Measurements from ENCODE around the gene FGGY. TPM values are rescaled to one million over a fixed set of nuclear protein-coding genes. Genes with fewer than 3 reads are reported as not detected.

Gene FGGY
- total and polyA plus RNA-seq, 2 donors (not counting 3 experiments of a cell fraction or from before 2014, with no cell fraction given) = 5.6 to 6.4 TPM

DNA sequence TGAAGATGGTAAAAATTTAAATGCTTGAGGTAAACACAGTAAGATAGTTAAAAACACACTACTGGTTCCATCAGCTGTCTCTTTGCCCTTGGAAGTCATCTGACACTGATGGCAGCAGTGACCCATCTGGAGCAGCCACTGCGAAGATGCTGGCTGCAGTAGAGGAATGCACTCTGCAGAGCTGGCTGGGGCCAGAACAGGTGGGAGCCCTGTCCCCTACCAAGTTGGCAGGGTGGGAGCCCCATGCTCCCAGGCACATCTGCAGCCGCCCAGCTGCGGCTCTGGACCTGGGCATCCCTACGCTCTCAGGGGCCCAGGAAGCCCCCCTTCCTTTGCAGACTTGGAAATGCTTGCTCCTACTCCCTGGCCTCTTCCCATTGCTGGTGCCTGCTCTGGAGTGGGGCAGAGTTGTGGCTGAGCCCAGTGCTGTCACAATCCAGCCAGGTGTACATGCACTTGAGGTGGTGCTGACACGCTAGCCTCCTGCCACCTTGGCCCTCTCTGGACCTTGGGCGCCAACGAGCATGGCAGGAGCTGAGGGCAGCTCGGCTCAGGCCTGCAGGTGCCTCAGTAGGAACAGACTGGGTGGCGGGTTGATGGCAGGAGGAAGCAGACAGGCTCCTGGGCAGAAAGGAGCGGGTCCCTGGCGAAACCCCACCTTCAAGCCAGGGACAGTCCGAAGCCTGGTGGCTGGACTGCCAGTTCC, 227.0 kb downstream of the FGGY start:
- intact Hi-C loops (cut with micrococcal nuclease) = no loop called here
- Histone ChIP-seq H3K79me2 (ENCODE audit: control insufficient read depth, insufficient read depth, low read length) (no peaks in the 10 kb centered on the region), H3K27ac (ENCODE audit: insufficient read depth, low read depth, low read length) (no peak overlapping the region), H3K9me1 (replicated peaks; ENCODE audit: control insufficient read depth, extremely low read depth, insufficient read depth, low read length) (no peaks in the 10 kb centered on the region), H3K9ac (replicated peaks; ENCODE audit: extremely low read depth, insufficient read depth, low read length) (no peak overlapping the region), H3K4me1 (ENCODE audit: control insufficient read depth, extremely low read depth, insufficient read depth, low read length) (peaks cover 4% of the 10 kb centered on the region), H2AFZ (ENCODE audit: low read depth, low read length) (no peak overlapping the region), H4K20me1 (replicated peaks; ENCODE audit: control insufficient read depth, extremely low read depth, insufficient read depth, low read length) (no peaks in the 10 kb centered on the region), H3K9me3 (replicated peaks; ENCODE audit: control insufficient read depth, insufficient read depth, low read length) (no peaks in the 10 kb centered on the region), H3K4me2 (ENCODE audit: insufficient read depth, low read length) (no peak overlapping the region), H3K36me3 (ENCODE audit: control insufficient read depth in 2 of 2, extremely low read depth in 1 of 2, insufficient read depth in 2 of 2, low read length in 2 of 2) (no peaks in the 10 kb centered on the region), H3K27me3 (ENCODE audit: control insufficient read depth in 2 of 2, insufficient read depth in 2 of 2, low read length in 2 of 2) (no peaks in the 10 kb centered on the region), H3K4me3 (replicated peaks in 1 of 3; ENCODE audit: insufficient read depth in 1 of 3, low read depth in 1 of 3, low read length in 3 of 3) (no peak overlapping the region)
- CTCF ChIA-PET = no interaction called here
- DNase-seq (ENCODE audit: low read depth, low spot score) (no peak), FAIRE-seq (no peak)
- TF ChIP-seq POLR2AphosphoS5 (IDR thresholded peaks at IDR 0.05; ENCODE audit: insufficient read depth, low read depth, low read length) = no peak
- no peak for TF ChIP-seq JUN (IDR thresholded peaks at IDR 0.05; ENCODE audit: borderline replicate concordance, insufficient read depth, insufficient read length, low read depth)
- TF ChIP-seq, protein P1, sequence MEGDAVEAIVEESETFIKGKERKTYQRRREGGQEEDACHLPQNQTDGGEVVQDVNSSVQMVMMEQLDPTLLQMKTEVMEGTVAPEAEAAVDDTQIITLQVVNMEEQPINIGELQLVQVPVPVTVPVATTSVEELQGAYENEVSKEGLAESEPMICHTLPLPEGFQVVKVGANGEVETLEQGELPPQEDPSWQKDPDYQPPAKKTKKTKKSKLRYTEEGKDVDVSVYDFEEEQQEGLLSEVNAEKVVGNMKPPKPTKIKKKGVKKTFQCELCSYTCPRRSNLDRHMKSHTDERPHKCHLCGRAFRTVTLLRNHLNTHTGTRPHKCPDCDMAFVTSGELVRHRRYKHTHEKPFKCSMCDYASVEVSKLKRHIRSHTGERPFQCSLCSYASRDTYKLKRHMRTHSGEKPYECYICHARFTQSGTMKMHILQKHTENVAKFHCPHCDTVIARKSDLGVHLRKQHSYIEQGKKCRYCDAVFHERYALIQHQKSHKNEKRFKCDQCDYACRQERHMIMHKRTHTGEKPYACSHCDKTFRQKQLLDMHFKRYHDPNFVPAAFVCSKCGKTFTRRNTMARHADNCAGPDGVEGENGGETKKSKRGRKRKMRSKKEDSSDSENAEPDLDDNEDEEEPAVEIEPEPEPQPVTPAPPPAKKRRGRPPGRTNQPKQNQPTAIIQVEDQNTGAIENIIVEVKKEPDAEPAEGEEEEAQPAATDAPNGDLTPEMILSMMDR (IDR thresholded peaks at IDR 0.05; ENCODE audit: extremely low read depth in 1 of 2, insufficient read depth in 1 of 2, low read depth in 1 of 2, low read length in 2 of 2) = no peak
- no peak for TF ChIP-seq MYC (IDR thresholded peaks at IDR 0.05; ENCODE audit: low read depth, low read length)
- TF ChIP-seq FOS (IDR thresholded peaks at IDR 0.05; ENCODE audit: borderline replicate concordance, insufficient read depth, low read length) = no peak
- TF ChIP-seq, protein P2, sequence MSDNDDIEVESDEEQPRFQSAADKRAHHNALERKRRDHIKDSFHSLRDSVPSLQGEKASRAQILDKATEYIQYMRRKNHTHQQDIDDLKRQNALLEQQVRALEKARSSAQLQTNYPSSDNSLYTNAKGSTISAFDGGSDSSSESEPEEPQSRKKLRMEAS (IDR thresholded peaks at IDR 0.05; ENCODE audit: insufficient read depth, insufficient read length) = no peak
- TF ChIP-seq GATA2 (IDR thresholded peaks at IDR 0.05; ENCODE audit: insufficient read depth, insufficient read length, low read depth, low read length) = no peak
- TF ChIP-seq EZH2 (IDR thresholded peaks at IDR 0.05; ENCODE audit: borderline replicate concordance, low read depth, low read length, severe bottlenecking) = no peak
- no peak for TF ChIP-seq POLR2A (IDR thresholded peaks at IDR 0.05; ENCODE audit: low read depth, low read length)
- dilution Hi-C loops (cut with MboI; ENCODE audit: extremely low pct_ligation_motif_present, low sequenced_read_pairs) = no loop called here
- POLR2A ChIA-PET = no interaction called here
- no TSS peak for BruUV-seq (replicated peaks)

Data from endothelial cell of umbilical vein (primary cell).